SK-MEL-5 (cell line): ENCODE measurements around the gene CCN6. TPM values are rescaled to one million over a fixed set of nuclear protein-coding genes. Genes with fewer than 3 reads are reported as not detected.

Experiments
- DNase-seq: peaks from one replicate; pipeline ENCODE4 v3.0.0-alpha.2; 2016; ENCODE audit warnings: low read depth, low spot score
- in situ Hi-C: cut with HindIII; loops from 2 replicates; pipeline ENCODE4 v1.10.0; 2016; ENCODE audit warnings: low sequenced_read_pairs, high pct_unique_total_duplicates, low pct_unique_long_range_greater_than_20kb
- total RNA-seq: library from RNA; depleted of rRNA; stranded (reverse); fragments of >200 nt; shearing (Covaris generic); gene quantifications from 2 replicates; pipeline ENCODE4 v1.2.3, GENCODE V29; 2014

Gene CCN6
- total RNA-seq, 1 experiment from 2014 or later = not detected

DNA sequence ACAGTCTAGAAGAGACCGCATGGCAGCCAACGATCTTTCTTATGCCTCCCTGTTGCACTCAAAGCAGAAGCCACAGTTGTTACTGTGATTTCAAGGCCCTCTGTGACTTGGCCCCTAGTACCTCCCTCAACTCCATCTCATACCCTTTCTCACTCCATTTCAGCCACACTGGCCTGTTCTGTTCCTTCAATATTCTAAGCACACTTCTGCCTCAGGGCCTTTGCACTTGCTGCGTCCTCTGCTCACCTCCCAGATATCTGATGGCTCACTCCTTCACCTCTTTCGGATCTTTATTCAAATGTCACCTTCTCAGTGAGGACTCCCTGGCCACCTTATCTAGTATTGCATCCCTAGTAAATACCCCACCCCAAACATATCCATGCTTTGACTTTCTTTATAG is 29.4 kb upstream of the CCN6 start:
- in situ Hi-C loops = no loop called here
- no peak for DNase-seq

DNA sequence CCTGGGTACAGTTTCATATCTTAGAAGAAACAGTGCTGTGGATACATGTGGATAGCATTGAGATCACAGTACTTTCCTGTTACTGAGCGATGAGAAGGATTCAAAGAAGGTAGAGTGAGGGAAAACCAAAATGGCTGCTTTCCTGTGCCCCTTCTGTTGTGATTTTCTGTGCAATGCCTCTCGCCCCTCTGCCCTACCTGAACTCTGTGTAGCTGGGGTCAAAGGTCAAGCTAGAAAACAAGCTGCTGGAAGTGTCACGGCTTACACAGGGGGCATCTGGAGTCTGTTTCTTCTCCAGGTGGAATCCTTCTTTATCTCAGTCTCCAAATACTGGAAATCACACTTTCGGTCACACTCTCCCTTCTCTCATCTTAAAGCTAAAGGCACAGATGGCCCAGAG is 27.0 kb upstream of the CCN6 start:
- DNase-seq = no peak
- in situ Hi-C loops = no loop called here

DNA sequence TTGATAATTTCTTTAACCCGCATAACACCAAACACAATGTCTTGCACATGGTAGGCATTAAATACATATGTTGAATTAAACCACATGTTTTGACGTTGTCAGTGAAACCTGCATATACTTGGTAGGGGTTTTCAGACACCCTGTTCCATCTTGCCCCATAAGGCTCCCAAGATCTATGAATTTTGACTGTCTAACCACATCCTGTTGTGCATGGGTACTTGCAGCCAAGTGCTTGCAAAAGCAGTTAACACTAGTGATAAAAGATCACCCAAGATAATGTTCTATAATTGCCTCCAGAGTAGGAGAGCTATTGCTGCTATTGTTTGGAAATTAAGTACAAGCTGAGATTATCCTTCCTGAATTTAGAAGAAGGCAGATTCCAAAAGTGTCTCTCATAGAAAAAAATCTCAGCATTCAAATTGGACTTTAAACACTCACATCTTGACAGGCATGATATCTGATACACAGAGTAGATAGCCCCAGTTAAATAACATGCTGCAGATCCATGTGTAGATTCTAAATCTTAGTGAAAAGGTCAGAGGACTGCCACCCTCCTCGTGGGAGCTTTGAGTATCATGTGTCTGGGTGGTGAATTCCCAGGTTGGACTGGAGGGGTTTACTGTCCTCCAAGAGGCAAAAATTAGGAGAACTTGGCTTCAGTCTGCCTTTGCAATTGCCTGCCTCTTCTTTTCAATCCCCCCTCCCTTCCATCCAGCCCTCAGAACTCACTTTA is 25.8 kb upstream of the CCN6 start:
- in situ Hi-C loops = no loop called here

GRCh38 chr6:112029045-112029822 is 24.7 kb upstream of the CCN6 start:
- in situ Hi-C loops = no loop called here

More for the DNA sequence above, 25.8 kb upstream of the CCN6 start:
- no peak for DNase-seq

GRCh38 chr6:112030206-112030960 is 23.5 kb upstream of the CCN6 start:
- in situ Hi-C loops = no loop called here
- no peak for DNase-seq

More at GRCh38 chr6:112029045-112029822, 24.7 kb upstream of the CCN6 start:
- peak; percentile 85 for DNase-seq

DNA sequence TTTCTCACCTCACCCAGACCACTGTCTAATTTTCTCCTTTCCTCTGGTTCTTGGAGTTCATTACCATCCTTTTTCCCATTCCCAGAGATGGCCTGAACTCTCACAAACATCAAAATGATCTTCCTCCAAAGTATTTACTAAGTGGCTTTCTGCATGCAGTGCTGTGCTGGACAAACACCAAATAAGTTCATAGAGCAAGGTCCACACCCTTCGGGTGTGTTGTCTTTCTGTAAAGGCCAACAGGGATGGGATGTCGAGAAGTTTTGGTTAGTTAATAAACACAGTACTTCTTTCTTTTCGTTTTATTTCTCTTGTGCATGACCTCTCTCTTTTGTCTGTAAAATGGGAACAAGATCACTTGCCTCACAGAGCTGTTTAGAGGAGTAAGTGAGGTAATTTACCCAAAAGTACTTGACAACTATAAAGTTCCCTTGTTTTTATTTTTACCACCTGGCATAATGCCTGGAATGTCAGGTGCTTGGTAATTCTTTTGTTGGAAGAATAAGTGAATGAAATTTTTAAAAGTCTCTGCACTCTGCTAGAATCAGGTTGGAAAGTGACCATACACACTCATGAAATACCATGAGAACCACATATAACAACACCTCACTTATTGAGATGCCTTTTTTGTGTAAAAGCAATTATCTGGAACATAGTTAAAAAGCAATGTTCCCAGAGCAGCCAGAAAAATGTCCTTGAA is 22.8 kb upstream of the CCN6 start:
- in situ Hi-C loops = no loop called here

DNA sequence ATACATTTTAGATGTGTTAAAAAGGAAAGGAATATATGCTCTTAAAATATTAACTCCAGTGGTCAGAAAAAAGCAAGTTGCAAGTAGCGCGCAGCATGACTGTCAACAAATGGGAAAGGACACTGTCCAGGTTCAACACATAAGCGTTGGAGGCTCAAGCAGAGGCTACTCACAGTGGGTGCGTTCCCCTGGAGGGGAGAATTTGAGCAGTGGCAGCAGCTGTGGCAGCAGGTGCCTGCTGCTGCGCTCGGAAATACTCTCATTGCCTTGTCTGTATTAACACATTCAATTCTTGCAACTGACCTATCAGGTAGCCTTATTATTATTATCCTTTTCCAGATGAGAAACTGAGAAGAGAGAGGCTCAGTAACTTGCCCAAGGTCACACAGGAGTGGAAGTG is 21.9 kb upstream of the CCN6 start:
- in situ Hi-C loops = no loop called here
- DNase-seq = no peak

More for the DNA sequence above, 22.8 kb upstream of the CCN6 start:
- DNase-seq = no peak

DNA sequence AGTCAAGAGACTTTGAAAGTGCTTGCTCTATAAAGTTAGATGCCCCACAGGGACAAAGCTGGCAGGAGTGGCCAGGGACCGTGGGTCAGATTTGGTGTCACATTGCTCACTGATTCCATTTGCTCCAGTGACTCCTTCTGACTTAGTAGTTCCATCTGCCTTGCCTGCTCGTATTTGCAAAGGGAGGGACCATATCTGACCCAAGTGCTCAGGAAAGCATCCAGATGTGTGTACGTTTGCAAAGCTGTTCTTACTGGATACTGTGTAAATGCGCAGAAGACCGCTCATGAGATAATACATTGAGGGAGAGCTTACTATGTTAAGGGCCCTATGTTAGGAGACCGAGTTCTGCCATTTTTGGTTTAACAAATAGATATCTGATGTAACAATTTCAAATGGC is 21.2 kb upstream of the CCN6 start:
- in situ Hi-C loops = no loop called here
- no peak for DNase-seq

DNA sequence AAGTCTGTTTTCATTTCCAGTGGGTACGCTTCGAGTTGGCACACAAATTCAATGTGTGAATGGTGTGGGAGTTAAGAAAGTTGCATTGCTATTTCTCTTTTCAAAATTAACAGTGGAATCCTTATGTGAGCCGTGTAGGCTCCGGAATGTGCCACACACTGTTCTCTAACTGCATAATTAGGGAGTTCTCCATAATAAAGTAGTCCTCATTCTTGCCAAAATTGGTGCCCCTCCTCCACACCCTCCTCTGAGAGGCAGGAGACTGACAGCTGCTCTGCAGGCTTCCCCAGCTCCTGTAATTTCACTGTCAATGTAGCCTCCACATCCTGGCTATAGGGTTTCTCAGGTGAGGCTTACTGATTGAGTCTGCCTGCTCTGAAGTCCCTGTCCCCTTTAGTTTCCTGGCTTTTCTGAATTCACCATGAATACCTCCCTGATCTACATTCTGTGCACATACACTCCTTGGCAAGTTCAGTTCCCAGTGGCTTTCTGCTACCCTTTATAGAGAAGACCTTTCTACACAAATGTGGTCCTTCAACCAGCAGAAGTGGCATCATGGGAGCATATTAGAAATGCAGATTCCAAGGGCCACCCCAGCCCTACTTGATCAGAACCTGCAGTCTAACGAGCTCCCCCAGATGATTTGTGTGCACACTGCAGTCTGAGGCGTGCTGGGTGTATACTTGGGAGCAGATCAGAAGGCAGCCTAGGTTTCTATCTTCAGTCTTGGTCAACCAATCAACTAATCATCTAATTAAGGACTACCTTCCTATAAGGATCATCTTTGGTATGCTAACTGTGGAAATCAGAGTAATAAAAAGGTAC is 19.9 kb upstream of the CCN6 start:
- in situ Hi-C loops = no loop called here
- DNase-seq = no peak

DNA sequence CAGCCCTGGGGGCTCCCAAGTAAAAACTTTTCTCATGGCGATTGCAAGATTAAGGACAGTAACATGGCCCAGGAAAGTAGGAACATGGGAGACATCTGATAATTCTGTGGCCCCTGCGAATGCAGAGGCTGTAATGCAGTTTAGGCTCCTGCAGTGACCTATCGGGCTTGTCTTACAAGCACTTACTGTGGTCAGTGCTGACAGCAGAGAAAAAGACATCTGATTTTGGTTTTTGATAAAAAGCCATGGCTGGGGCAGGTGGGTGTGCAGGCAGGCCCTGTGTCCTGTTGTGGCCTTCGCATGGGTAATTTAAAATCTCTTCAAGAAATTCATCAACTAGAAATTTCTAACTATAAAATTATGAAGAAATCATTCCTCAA is 19.3 kb upstream of the CCN6 start:
- DNase-seq = no peak
- in situ Hi-C loops = no loop called here

DNA sequence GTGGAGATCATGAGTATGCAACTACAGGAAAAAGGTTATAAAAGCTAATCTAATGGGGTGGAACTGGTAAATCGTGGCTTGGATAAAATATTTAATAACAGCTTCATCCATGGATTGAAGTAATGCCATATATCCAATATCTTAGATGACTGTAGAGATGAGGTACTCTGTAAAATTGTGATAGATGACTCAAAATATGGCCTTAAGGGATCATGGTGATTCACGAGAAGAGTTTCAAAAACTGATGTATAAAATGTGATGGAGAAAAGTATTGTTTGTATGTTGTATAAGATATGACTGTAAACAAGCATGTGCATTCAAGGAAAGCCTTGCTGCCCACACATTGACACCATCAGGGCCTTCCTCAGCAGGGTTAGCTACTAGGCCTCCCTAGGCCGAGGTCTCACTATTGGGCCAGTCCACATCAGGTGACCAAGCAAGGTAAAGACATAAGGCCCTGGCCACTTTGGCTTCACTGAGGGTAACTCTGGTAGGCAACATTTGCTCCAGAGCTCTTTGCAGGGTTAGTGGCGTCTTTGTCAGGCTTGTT is 17.7 kb upstream of the CCN6 start:
- in situ Hi-C loops = no loop called here
- no peak for DNase-seq

DNA sequence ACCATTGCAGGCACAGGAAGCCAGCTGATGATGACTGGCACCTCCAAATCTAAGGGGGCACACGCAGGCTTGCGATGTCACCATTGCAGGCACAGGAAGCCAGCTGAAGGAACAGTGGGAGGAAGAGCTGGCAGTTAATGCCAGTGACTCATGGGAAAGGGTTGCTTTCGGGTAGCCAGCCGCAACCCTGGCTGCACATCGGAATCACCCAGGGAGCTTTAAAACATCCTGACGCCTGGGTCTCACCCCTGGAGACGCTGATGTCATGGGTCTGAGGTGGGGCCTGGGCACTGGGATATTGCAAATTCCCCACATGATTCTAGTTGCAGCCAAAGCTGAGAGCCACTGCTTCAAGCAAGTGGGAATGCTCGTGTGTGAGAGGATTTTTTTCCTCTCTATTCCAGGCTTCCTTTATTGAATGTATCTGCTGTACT is 16.1 kb upstream of the CCN6 start:
- no peak for DNase-seq
- in situ Hi-C loops = no loop called here

GRCh38 chr6:112038268-112038667 is 15.6 kb upstream of the CCN6 start:
- DNase-seq = no peak

DNA sequence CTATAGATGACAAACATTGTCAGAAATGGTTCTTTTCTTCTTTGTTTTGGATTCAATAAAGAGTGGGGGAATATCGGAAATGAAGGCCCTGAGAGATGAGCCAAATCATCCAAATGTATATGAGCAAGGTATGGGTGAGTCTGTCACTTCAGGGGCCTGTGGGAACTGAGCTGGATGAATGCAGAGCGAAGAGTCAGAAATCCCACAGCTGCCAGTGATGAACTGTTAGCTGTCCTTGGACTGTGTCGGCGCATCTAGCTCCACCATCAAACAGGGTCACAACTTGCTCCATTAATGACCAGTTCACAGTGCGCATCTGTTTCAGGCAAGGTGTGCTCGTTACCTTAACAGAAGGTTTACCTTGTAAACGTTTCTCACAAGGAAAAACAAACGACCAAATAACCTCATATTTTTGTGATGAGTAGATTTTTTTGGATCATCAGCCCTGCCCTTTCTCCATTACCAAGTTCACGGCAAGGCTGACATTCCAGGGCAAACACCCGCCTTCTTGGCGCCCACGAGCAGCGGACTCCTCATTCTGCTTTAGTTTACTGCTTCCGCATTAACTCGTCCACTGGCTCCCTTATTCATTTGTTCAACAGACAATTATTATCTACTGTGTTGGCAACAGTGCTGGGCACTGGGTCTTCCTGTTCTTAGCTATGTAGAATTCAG is 15.0 kb upstream of the CCN6 start:
- in situ Hi-C loops = no loop called here
- DNase-seq = no peak

More at GRCh38 chr6:112038268-112038667, 15.6 kb upstream of the CCN6 start:
- in situ Hi-C loops = no loop called here

DNA sequence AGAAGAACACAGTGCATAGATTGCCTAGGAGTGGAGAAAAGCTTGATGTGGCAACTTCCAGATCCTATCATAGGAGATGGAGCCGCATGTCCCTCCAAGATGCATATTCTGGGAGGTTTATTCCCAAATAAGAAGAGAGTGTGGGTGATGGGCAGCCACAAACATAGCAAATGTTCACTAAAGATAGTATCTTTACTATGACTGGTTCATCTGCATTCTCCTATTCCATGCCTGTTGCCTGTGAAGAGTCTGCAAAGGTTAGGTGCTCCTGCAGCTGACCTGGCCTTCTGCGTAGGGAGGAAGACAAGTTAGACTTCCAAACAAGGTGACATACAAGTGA is 14.5 kb upstream of the CCN6 start:
- in situ Hi-C loops = no loop called here

DNA sequence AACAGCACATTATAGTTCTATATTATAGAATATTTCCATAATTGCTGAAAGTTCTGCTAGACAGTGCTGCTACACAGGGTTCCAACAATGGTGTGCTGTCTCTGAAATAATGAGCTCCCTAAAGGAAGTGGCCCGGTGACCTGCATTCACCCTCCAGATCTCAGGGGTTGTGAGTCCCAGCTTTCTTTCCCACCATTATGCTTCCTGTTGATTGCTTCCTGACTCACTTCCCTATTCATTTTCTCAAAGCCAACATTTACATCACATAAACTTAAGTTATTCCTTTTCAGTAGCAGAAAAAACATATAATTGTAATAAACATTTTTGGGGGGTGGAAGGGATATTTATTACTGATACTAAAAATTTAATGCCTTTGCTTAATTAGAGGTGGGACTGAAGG is 12.9 kb upstream of the CCN6 start:
- in situ Hi-C loops = no loop called here
- DNase-seq = peak; percentile 56

More for the DNA sequence above, 14.5 kb upstream of the CCN6 start:
- no peak for DNase-seq
